SK-N-SH (cell line): Measurements from ENCODE around the gene ACSL1. TPM values are rescaled to one million over a fixed set of nuclear protein-coding genes. Genes with fewer than 3 reads are reported as not detected.
A peak's percentile ranks its signal among the peaks of the same experiment; 100 is the strongest.
"Not testable (repeated sequence)": the region's sequence is repeated elsewhere in the genome, so short reads cannot be mapped to it uniquely, and the experiment has no call there.

Experiments
- CTCF ChIA-PET: fragments of 300-600, 350-600 bp; formaldehyde crosslinking; extraction: SDS; loops from one replicate; lab custom pipeline; 2021; lab: Yijun Ruan, JAX
- POLR2A ChIA-PET: fragments of 350-600 bp; sonication (Branson Sonifier 250); formaldehyde crosslinking; extraction: SDS; loops from one replicate; lab custom pipeline; 2020; ENCODE audit warnings: antibody characterized with exemption, inconsistent platforms; lab: Yijun Ruan, JAX
- DNase-seq: peaks from one replicate; pipeline ENCODE4 v3.0.0; 2012
- H2AFZ ChIP-seq: fragments of 200-600 bp; sonication (generic); 2 replicates; pipeline ENCODE4 v1.8.1; 2016; ENCODE audit warnings: antibody characterized with exemption, mild to moderate bottlenecking, low read depth
- H3F3A ChIP-seq: fragments of 200-600 bp; sonication (generic); replicated peaks from 2 replicates; pipeline ENCODE3; 2016; ENCODE audit warnings: antibody characterized with exemption, mild to moderate bottlenecking; ENCODE audit not compliant: insufficient read depth
- H3K27ac ChIP-seq, 2 experiments: fragments of 200-500 bp in 1 of 2; fragments of 200-600 bp in 1 of 2; sonication (Bioruptor generic) in 1 of 2; sonication (generic), shearing (Covaris generic) in 1 of 2; 2 replicates each; pipeline versions ENCODE4 v1.5.1 to v1.6.1; 2014 to 2016; ENCODE audit warnings: low read depth in 2 of 2, inconsistent platforms in 1 of 2, low read length in 1 of 2, mild to moderate bottlenecking in 1 of 2, mixed read lengths in 1 of 2
- H3K27me3 ChIP-seq: fragments of 200-600 bp; sonication (generic), shearing (Covaris generic); 2 replicates; pipeline ENCODE4 v1.6.1; 2016; ENCODE audit warnings: mixed run types; ENCODE audit not compliant: insufficient read depth
- H3K36me3 ChIP-seq, 2 experiments: fragments of 200-500 bp in 1 of 2; fragments of 200-600 bp in 1 of 2; sonication (Bioruptor generic) in 1 of 2; sonication (generic) in 1 of 2; replicated peaks in 1 of 2; 2 replicates each; pipeline versions ENCODE3 to v1.5.1; 2014 to 2016; ENCODE audit warnings: low read length in 1 of 2, mild to moderate bottlenecking in 1 of 2; ENCODE audit not compliant: insufficient read depth in 2 of 2, control insufficient read depth in 1 of 2
- H3K4me1 ChIP-seq, 2 experiments: fragments of 200-500 bp in 1 of 2; fragments of 200-600 bp in 1 of 2; sonication (Bioruptor generic) in 1 of 2; sonication (generic), shearing (Covaris generic) in 1 of 2; 2 replicates each; pipeline versions ENCODE4 v1.5.1 to v1.6.1; 2014 to 2016; ENCODE audit warnings: low read depth in 1 of 2, low read length in 1 of 2, mixed run types in 1 of 2; ENCODE audit not compliant: insufficient read depth in 2 of 2, control insufficient read depth in 1 of 2
- H3K4me2 ChIP-seq: fragments of 200-600 bp; sonication (generic), shearing (Covaris generic); 2 replicates; pipeline ENCODE4 v1.6.1; 2017; ENCODE audit warnings: mixed run types
- H3K4me3 ChIP-seq, 2 experiments: fragments of 200-500 bp in 1 of 2; fragments of 200-600 bp in 1 of 2; sonication (Bioruptor generic) in 1 of 2; sonication (generic), shearing (Covaris generic) in 1 of 2; 2 replicates each; pipeline versions ENCODE4 v1.5.1 to v1.8.1; 2014 to 2016; ENCODE audit warnings: low read depth in 2 of 2, inconsistent platforms in 1 of 2, low read length in 1 of 2, mild to moderate bottlenecking in 1 of 2, mixed read lengths in 1 of 2, moderate library complexity in 1 of 2
- H3K79me2 ChIP-seq: fragments of 200-600 bp; sonication (generic); 2 replicates; pipeline ENCODE4 v1.8.1; 2017; ENCODE audit warnings: mild to moderate bottlenecking; ENCODE audit not compliant: insufficient read depth
- H3K9ac ChIP-seq: fragments of 200-600 bp; sonication (generic); 2 replicates; pipeline ENCODE4 v1.6.1; 2017; ENCODE audit warnings: mixed run types
- H3K9me2 ChIP-seq: fragments of 200-600 bp; sonication (generic); 2 replicates; pipeline ENCODE4 v1.6.1; 2017; ENCODE audit warnings: mixed run types
- H3K9me3 ChIP-seq: fragments of 200-600 bp; sonication (generic); 2 replicates; pipeline ENCODE4 v1.6.1; 2017; ENCODE audit warnings: mixed run types, mild to moderate bottlenecking, moderate library complexity
- H4K20me1 ChIP-seq: fragments of 200-600 bp; sonication (generic); 2 replicates; pipeline ENCODE4 v1.6.1; 2017; ENCODE audit warnings: mild to moderate bottlenecking, mixed run types; ENCODE audit not compliant: insufficient read depth
- CHD2 ChIP-seq: fragments of 150-350 bp; IDR thresholded peaks from 2 replicates; pipeline ENCODE4 v1.6.1; 2018; ENCODE audit warnings: low read length; ENCODE audit not compliant: partially characterized antibody
- CTCF ChIP-seq: fragments of 200-600 bp; sonication (generic); IDR thresholded peaks from 2 replicates; pipeline ENCODE4 v1.6.1; 2017; ENCODE audit warnings: antibody characterized with exemption, mild to moderate bottlenecking, moderate library complexity
- ELF1 ChIP-seq: IDR thresholded peaks from 2 replicates; pipeline ENCODE4 v1.4.0; 2012
- FOSL2 ChIP-seq: IDR thresholded peaks from 2 replicates; pipeline ENCODE4 v1.4.0; 2012; ENCODE audit warnings: low read depth, mild to moderate bottlenecking, moderate library complexity, borderline replicate concordance
- FOXJ3 ChIP-seq: sonication (generic); formaldehyde crosslinking; IDR thresholded peaks from 2 replicates; pipeline ENCODE4 v1.5.1; 2020; ENCODE audit warnings: mild to moderate bottlenecking, missing genetic modification reagents
- GATA2 ChIP-seq: sonication (generic); formaldehyde crosslinking; IDR thresholded peaks from 2 replicates; pipeline ENCODE4 v1.5.0; 2020; ENCODE audit warnings: mild to moderate bottlenecking, missing genetic modification reagents
- JUND ChIP-seq: IDR thresholded peaks from 2 replicates; pipeline ENCODE4 v1.4.0; 2012
- MEF2A ChIP-seq: IDR thresholded peaks from 2 replicates; pipeline ENCODE4 v1.4.0; 2012; ENCODE audit warnings: low read depth, borderline replicate concordance
- PBX3 ChIP-seq: IDR thresholded peaks from 2 replicates; pipeline ENCODE4; 2012
- POLR2AphosphoS5 ChIP-seq: IDR thresholded peaks from 2 replicates; pipeline ENCODE4 v1.6.1; 2012; ENCODE audit warnings: low read depth, low read length
- RCOR1 ChIP-seq: fragments of 150-350 bp; IDR thresholded peaks from 2 replicates; pipeline ENCODE4 v1.6.1; 2017; ENCODE audit warnings: antibody characterized with exemption, low read length
- SIN3A ChIP-seq: IDR thresholded peaks from 2 replicates; pipeline ENCODE4 v1.6.1; 2012; ENCODE audit warnings: low read depth, mild to moderate bottlenecking, low read length, moderate library complexity, borderline replicate concordance
- SMC3 ChIP-seq: IDR thresholded peaks from 2 replicates; pipeline ENCODE4 v1.6.1; 2012; ENCODE audit warnings: low read depth, low read length, improper control_type of control experiment
- TAF1 ChIP-seq: IDR thresholded peaks from 2 replicates; pipeline ENCODE4 v1.6.1; 2012; ENCODE audit warnings: low read depth, mild to moderate bottlenecking, low read length, moderate library complexity, borderline replicate concordance
- USF1 ChIP-seq: IDR thresholded peaks from 2 replicates; pipeline ENCODE4 v1.4.0; 2012; ENCODE audit warnings: low read depth, borderline replicate concordance
- YY1 ChIP-seq: IDR thresholded peaks from 2 replicates; pipeline ENCODE4 v1.4.0; 2012; ENCODE audit warnings: low read depth, mild to moderate bottlenecking
- ZBTB33 ChIP-seq: IDR thresholded peaks from 2 replicates; pipeline ENCODE4 v1.4.0; 2012; ENCODE audit warnings: low read depth, borderline replicate concordance
- WGBS: methylation state at CpG from one replicate; pipeline ENCODE4 v1.1.6; 2017; ENCODE audit warnings: low lambda C conversion rate; 5-methylcytosine and 5-hydroxymethylcytosine counted together
- polyA plus RNA-seq, 3 experiments: library from polyadenylated mRNA; depleted of rRNA; stranded (reverse); fragments of >200 nt; gene quantifications; 2 replicates each; pipeline ENCODE4 v1.2.3, GENCODE V29; 2012

The ACSL1 gene
- polyA plus RNA-seq, 1 of the 3 experiments (the other 2 are of a cell fraction): 7.9 TPM

- 83% methylated on average over 15 of the region's 17 CpGs for WGBS
- no peaks in the 10 kb centered on the region for H4K20me1 ChIP-seq
- no peaks in the 10 kb centered on the region for H3K79me2 ChIP-seq
- H2AFZ ChIP-seq: no peak overlapping the region
- no peak overlapping the region for H3K9ac ChIP-seq
- H3K4me1 ChIP-seq: peaks cover 0 to 37% of the 10 kb centered on the region in 2 experiments; a peak in 2 of 4 replicates
- H3F3A ChIP-seq: no peaks in the 10 kb centered on the region
- no peaks in the 10 kb centered on the region for H3K9me3 ChIP-seq
- no peak for TF ChIP-seq FOSL2
- no peaks in the 10 kb centered on the region for H3K27me3 ChIP-seq
- no peak for DNase-seq
- peaks cover 0 to 3% of the 10 kb centered on the region in 2 experiments for H3K36me3 ChIP-seq
- H3K27ac ChIP-seq: peak overlapping the region in 1 of 2 experiments; percentile 99; a peak in 1 of 4 replicates
- H3K4me3 ChIP-seq: no peak overlapping the region
- H3K9me2 ChIP-seq: no peaks in the 10 kb centered on the region
- CTCF ChIA-PET: interaction anchor here (1.1 to 2.9 kb wide), 5 partner anchors 10 to 257 kb away, joined by 3 to 17 read pairs (median 3); no protein-coding TSS in a partner anchor
- POLR2A ChIA-PET: no interaction called here
- no peak overlapping the region for H3K4me2 ChIP-seq
Measured at GRCh38 chr4:184782731-184783373, 42.9 kb downstream of the ACSL1 start.

GRCh38 chr4:184779160-184779559 is 46.6 kb downstream of the ACSL1 start:
- H3K4me1 ChIP-seq: peaks cover 0 to 21% of the 10 kb centered on the region in 2 experiments; a peak in 2 of 4 replicates
- CTCF ChIA-PET, H3F3A ChIP-seq, H3K9me3 ChIP-seq, H4K20me1 ChIP-seq, H3K27ac ChIP-seq, H2AFZ ChIP-seq, H3K9ac ChIP-seq, H3K36me3 ChIP-seq, H3K9me2 ChIP-seq, H3K79me2 ChIP-seq, H3K4me3 ChIP-seq, POLR2A ChIA-PET, H3K4me2 ChIP-seq, DNase-seq, H3K27me3 ChIP-seq: not testable (repeated sequence)
- 96% methylated on average over 4 of the region's 4 CpGs for WGBS

GRCh38 chr4:184778325-184778724 is 47.4 kb downstream of the ACSL1 start:
- Histone ChIP-seq H3K9me3 (no peaks in the 10 kb centered on the region), H3K9me2 (no peaks in the 10 kb centered on the region), H3K27me3 (no peaks in the 10 kb centered on the region), H3K4me2 (no peak overlapping the region), H2AFZ (no peak overlapping the region), H3K9ac (no peak overlapping the region), H3K36me3 (peaks cover under 1 to 9% of the 10 kb centered on the region in 2 experiments), H3K79me2 (no peaks in the 10 kb centered on the region), H3K27ac (no peak overlapping the region), H3F3A (no peaks in the 10 kb centered on the region), H4K20me1 (no peaks in the 10 kb centered on the region), H3K4me1 (peaks cover 0 to 16% of the 10 kb centered on the region in 2 experiments; a peak in 1 of 4 replicates), H3K4me3 (no peak overlapping the region)
- TF ChIP-seq SMC3 (no peak), SIN3A (no peak), ZBTB33 (no peak), ELF1 (no peak), TAF1 (no peak), USF1 (no peak), RCOR1 (no peak), FOXJ3 (CRISPR knock-in tag) (no peak), CTCF (no peak), PBX3 (no peak), GATA2 (CRISPR knock-in tag) (no peak), MEF2A (no peak), YY1 (no peak), CHD2 (no peak), POLR2AphosphoS5 (no peak), JUND (no peak)
- WGBS: 81% methylated on average over 7 of the region's 8 CpGs
- CTCF ChIA-PET: interaction anchor here (0.8 kb wide), 1 partner anchor 33 kb away, joined by 3 read pairs; no protein-coding TSS in a partner anchor
- no peak for DNase-seq
- POLR2A ChIA-PET: no interaction called here
